Measurements from ENCODE around the gene DLGAP1.

- no peak for TF ChIP-seq CTCF (IDR thresholded peaks at IDR 0.05)
- TF ChIP-seq POLR2AphosphoS5 (IDR thresholded peaks at IDR 0.05; ENCODE audit: insufficient read depth in 1 of 2, low read depth in 1 of 2), result no peak
These were observed 907.1 kb downstream of the DLGAP1 start for GRCh38 chr18:3547891-3548615.
